Skeletal muscle cell (primary cell): ENCODE data around the gene JDP2.
A peak's percentile ranks its signal among the peaks of the same experiment; 100 is the strongest.

Experiments
- DNase-seq: peaks from one replicate; pipeline ENCODE4 v3.0.0-alpha.2; 2010; ENCODE audit warnings: low read depth
- H3K4me3 ChIP-seq: 2 replicates; pipeline ENCODE4 v1.5.1; 2011; ENCODE audit warnings: low read depth, mild to moderate bottlenecking, control low read depth, low read length, moderate library complexity

JDP2 gene

GRCh38 chr14:75452324-75452723 is 24.5 kb downstream of the JDP2 start:
- DNase-seq = no peak
- no peak overlapping the region for H3K4me3 ChIP-seq

- DNase-seq = peak; percentile 84
- H3K4me3 ChIP-seq = no peak overlapping the region
These were observed 25.3 kb downstream of the JDP2 start for GRCh38 chr14:75452900-75453816.

DNA sequence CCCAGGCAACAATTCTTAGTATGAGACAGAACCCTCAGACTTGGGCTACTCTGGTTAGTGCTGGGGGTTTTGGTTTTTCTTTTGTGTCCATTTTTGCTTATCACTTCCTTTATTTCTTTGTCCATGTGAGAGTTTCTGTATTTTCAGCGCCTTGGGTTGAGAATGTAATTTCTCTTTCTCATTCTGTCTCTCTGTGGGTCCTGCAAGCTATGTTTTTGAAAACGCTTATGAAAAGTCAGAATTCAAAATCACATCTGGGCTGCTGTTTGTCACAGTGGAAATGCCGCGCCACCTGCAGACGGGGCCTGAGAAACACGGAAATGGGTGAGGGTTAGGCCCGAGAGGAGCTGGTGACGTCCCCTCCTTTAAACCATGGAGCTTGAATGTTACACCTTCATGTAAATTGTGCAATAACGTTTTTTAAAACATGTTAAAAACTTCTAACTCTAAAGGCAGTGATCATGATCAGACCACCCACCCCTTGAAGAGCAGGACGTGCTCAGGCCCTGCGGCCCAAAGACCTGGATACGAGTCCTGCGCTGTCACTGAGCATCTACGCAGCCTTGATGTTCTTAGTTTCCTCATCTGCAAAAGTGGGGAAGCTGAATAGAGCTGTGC is 26.1 kb downstream of the JDP2 start:
- DNase-seq = no peak
- H3K4me3 ChIP-seq = no peak overlapping the region

DNA sequence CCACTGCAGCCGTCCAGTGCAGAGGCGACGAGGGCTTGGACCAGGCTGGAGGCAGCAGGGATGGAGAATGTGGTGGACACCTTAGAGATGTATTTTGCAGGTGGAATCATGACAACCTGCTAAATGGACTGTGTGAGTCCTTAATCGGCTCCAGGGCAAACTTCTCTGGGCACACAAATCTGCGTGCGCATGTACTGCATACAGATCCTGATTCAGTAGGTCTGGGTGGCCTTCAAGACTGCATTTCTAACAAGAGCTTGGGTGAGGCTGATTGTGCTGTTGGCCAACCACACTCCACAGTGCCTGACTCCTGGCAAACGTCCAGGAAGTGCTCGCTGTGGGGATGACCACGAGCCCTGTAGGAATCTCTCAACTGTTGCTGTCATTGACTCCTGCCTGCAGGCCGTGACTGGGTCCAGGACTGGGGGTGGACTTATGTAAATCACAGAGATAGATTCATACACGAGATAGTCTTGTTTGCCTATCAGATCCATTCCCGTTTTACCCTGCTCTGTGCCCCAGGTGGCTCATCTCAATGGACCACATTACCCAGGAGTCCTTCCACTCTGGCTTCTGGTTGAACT is 27.2 kb downstream of the JDP2 start:
- DNase-seq = peak; percentile 56
- H3K4me3 ChIP-seq = no peak overlapping the region

DNA sequence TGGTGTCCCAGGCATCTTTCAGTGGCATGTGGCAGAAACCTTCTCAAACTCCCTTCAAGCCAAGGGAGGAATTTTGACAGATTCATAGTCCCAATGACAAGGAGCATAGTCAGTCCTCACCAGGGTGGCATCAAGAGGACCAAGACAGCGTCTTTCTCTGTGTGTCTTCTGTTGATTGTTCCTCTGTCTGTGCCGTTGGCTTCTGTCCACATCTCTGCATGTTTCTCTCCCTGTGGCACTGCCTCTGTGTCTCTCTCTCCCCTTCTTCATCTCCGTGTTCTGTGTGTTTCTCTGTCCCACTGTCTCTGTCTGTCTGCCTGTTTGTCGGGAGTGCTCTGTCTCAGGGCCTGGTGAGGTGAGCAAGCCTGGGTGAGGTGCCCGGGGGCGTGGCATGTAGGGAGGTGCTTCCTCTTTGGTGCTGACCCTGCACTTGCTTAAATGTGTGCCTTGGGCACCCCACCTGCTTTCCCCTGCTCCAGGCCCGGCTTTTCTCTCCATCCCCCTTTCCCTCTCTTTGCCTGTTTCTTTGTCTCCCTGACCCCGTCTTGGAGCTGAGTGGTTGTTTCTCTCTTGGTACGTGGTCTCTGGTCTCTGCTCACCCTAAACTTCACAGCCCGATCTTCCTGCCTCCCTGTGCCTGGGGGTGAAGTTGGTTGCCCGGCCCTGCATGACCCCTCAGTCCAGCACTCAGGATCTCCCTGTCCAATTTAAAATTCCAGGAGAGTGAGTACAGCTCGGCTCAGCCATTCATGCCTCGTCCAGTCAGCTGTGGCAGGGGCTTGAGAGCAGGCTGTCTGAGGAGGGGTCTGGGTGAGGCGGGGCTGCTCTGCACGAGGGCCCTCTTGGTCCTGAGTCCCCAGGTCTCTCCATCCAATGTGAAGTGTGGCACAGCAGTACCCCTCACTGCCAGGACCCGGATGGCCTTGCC is 28.5 kb downstream of the JDP2 start:
- no peak for DNase-seq
- H3K4me3 ChIP-seq = no peak overlapping the region

- no peak for DNase-seq
These were observed 29.1 kb downstream of the JDP2 start for GRCh38 chr14:75456997-75457335.

DNA sequence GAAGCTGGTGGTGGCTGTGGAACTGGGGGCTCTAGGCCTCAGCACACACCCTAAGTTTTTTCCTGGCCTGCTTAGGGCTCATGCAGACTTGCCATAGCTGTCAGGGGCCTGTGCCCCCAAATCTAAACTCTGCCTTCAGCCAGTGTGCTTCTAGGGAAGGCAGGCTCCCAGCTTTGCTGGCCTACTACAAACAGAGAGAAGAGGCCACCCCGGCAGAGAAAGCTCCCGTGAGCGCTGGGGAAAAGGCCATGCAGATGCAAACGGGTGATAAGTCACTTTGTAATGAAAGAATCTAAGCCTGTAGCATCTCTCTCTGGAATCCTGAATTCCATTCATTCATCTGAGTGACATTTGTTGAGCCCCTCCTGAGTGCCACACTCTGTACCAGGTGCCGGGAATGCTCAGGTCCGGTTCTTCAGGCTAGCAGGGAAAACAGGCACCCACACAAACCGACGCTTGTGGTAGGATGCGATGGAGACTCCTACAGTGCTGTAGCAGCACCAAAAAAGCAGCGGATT is 29.9 kb downstream of the JDP2 start:
- no peak overlapping the region for H3K4me3 ChIP-seq

More at GRCh38 chr14:75456997-75457335, 29.1 kb downstream of the JDP2 start:
- H3K4me3 ChIP-seq = no peak overlapping the region

GRCh38 chr14:75458305-75458704 is 30.5 kb downstream of the JDP2 start:
- no peak for DNase-seq
- no peak overlapping the region for H3K4me3 ChIP-seq

More for the DNA sequence above, 29.9 kb downstream of the JDP2 start:
- no peak for DNase-seq

DNA sequence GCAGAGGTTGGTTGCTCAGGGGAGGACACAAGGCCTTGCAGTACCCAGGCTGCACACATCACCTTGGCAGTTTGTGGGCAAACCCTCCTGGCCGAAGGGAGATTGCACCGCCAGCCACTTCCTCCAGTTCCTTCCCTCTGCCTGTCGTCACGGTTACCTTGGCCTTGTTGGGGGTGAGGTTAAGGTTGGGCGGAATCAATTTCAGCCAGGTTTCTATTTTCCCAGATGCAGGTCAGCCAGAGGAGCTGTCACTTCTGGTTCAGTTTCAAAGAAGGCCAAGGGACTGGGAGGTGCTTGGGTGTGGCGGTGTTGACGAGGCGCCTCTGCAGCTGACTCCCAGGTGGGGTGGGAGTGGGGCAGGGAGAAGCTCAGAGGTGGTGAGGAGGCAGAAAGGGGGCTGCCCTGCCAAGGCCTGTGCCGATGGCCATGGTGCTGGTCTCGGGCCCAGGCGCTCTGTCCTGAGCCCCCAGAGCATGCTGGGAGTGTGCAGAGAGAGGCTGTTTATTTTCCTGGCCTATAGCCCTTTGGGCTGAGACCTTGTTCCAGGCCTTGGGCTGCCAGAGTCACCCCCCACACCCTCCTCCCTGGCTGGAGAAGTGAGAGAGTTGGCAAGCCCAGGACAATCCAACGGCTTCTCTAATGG is 31.4 kb downstream of the JDP2 start:
- no peak overlapping the region for H3K4me3 ChIP-seq
- no peak for DNase-seq

- DNase-seq = no peak
- H3K4me3 ChIP-seq = no peak overlapping the region
These were observed 32.0 kb downstream of the JDP2 start for GRCh38 chr14:75459791-75460190.

- DNase-seq = no peak
- no peak overlapping the region for H3K4me3 ChIP-seq
These were observed 32.6 kb downstream of the JDP2 start for GRCh38 chr14:75460394-75460793.

GRCh38 chr14:75461303-75461702 is 33.5 kb downstream of the JDP2 start:
- DNase-seq = no peak
- no peak overlapping the region for H3K4me3 ChIP-seq

GRCh38 chr14:75461755-75462349 is 34.0 kb downstream of the JDP2 start:
- H3K4me3 ChIP-seq = no peak overlapping the region
- no peak for DNase-seq

- H3K4me3 ChIP-seq = no peak overlapping the region
- no peak for DNase-seq
These were observed 36.8 kb downstream of the JDP2 start for GRCh38 chr14:75464626-75465025.

- H3K4me3 ChIP-seq = no peak overlapping the region
- no peak for DNase-seq
These were observed 39.9 kb downstream of the JDP2 start for GRCh38 chr14:75467763-75468162.

- H3K4me3 ChIP-seq = no peak overlapping the region
- no peak for DNase-seq
These were observed 41.3 kb downstream of the JDP2 start for GRCh38 chr14:75469164-75469563.

DNA sequence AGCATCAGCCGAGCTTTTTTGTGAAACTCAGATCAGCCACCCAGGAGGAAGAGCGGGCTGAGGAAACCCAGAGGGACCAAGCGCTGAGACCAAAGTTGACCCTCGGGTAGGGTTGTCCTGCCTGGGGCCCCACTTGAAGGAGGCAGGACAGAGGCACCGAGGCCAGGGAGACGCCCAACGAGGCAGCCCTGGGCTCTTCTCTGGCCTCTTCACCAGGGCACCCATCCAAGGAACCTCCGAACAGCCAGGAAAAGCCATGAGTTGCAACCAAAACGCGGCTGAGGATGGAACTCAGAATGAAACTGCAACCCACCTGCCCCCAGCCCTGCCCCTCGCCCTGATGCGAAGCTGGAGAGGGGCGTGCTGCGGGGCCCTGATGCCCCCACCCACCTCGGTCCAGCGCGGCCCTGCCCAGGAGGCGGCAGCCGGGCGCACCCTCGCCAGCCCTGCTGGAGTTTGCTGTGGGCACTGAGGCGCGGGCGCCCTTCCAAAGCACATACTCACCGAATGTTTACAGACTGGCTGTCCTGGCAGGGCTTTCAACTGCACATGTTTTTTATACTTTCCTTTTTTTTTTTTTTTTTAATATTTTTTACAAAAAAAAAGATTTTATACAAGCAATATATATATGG is 41.9 kb downstream of the JDP2 start:
- no peak overlapping the region for H3K4me3 ChIP-seq
- DNase-seq = no peak

- no peak for DNase-seq
- no peak overlapping the region for H3K4me3 ChIP-seq
These were observed 42.5 kb downstream of the JDP2 start for GRCh38 chr14:75470238-75470797.
